B cell (primary cell): ENCODE measurements around the gene DLX3. TPM values are rescaled to one million over a fixed set of nuclear protein-coding genes. Genes with fewer than 3 reads are reported as not detected.

Source experiments
- ATAC-seq: fragments of 200-7000 bp; cut with Tn5 transposase; one replicate; pipeline ENCODE4 v1.10.0; 2021; ENCODE audit warnings: low read depth, mild to moderate bottlenecking, moderate number of reproducible peaks, moderate library complexity
- CTCF ChIA-PET: fragments of 350-600 bp; sonication (Branson Sonifier 250); formaldehyde crosslinking; loops from one replicate; lab custom pipeline; 2021; ENCODE audit warnings: antibody characterized with exemption, inconsistent platforms; lab: Charles Lee
- POLR2A ChIA-PET: fragments of 350-600 bp; sonication (Branson Sonifier 250); formaldehyde crosslinking; loops from one replicate; lab custom pipeline; 2021; ENCODE audit warnings: antibody characterized with exemption; lab: Charles Lee
- DNase-seq: peaks from one replicate; pipeline ENCODE4 v3.0.0; 2013
- H2AFZ ChIP-seq: 2 replicates; pipeline ENCODE4 v1.6.1; 2012; ENCODE audit warnings: mild to moderate bottlenecking, low read depth, low read length; ENCODE audit not compliant: insufficient read depth, poor library complexity, severe bottlenecking
- H3K27ac ChIP-seq, 2 donors: 1 replicate in 1 of 2; 2 replicates in 1 of 2; pipeline ENCODE4 v1.5.1; 2012 to 2013; ENCODE audit warnings: low read length in 2 of 2, mild to moderate bottlenecking in 2 of 2, moderate library complexity in 1 of 2
- H3K27me3 ChIP-seq, 4 experiments: fragments of 200-600 bp in 1 of 4; sonication (generic) in 1 of 4; replicated peaks in 1 of 4; 1 replicate in 2 of 4; 2 replicates in 2 of 4; pipeline versions ENCODE4 v1.6.1 to v1.7.0; 2013 to 2016; ENCODE audit warnings: low read length in 3 of 4, mild to moderate bottlenecking in 2 of 4, mixed read lengths in 1 of 4, moderate library complexity in 1 of 4; ENCODE audit not compliant: insufficient read depth in 4 of 4, control insufficient read depth in 3 of 4; ENCODE audit errors: control extremely low read depth in 1 of 4
- H3K36me3 ChIP-seq, 2 experiments: replicated peaks in 1 of 2; 1 replicate in 1 of 2; 2 replicates in 1 of 2; pipeline versions ENCODE4 v1.6.1 to v1.7.1; 2013; ENCODE audit warnings: low read length in 1 of 2; ENCODE audit not compliant: insufficient read depth in 2 of 2, control insufficient read depth in 1 of 2; ENCODE audit errors: control extremely low read depth in 1 of 2, extremely low read depth in 1 of 2
- H3K4me1 ChIP-seq, 2 donors: fragments of 200-600 bp in 1 of 2; sonication (generic) in 1 of 2; 1 replicate in 1 of 2; 2 replicates in 1 of 2; pipeline versions ENCODE4 v1.5.1 to v1.6.1; 2013 to 2017; ENCODE audit warnings: low read length in 2 of 2; ENCODE audit not compliant: control insufficient read depth in 2 of 2, insufficient read depth in 2 of 2
- H3K4me2 ChIP-seq: replicated peaks from 2 replicates; pipeline ENCODE3; 2012; ENCODE audit warnings: mild to moderate bottlenecking, low read depth, low read length; ENCODE audit not compliant: poor library complexity, severe bottlenecking
- H3K4me3 ChIP-seq, 5 experiments: fragments of 200-600 bp in 1 of 5; sonication (generic) in 1 of 5; 1 replicate in 3 of 5; 2 replicates in 2 of 5; pipeline versions ENCODE4 v1.5.1 to v1.7.0; 2011 to 2016; ENCODE audit warnings: low read length in 4 of 5, mild to moderate bottlenecking in 4 of 5, low read depth in 2 of 5, control low read depth in 1 of 5, moderate library complexity in 1 of 5; ENCODE audit not compliant: insufficient read depth in 1 of 5; ENCODE audit errors: control extremely low read depth in 1 of 5, extremely low read depth in 1 of 5
- H3K79me2 ChIP-seq: fragments of 200-600 bp; sonication (generic); one replicate; pipeline ENCODE4 v1.6.0; 2016; ENCODE audit warnings: low read length; ENCODE audit not compliant: control insufficient read depth, insufficient read depth
- H3K9ac ChIP-seq: fragments of 200-600 bp; sonication (generic); 2 replicates; pipeline ENCODE4 v1.6.1; 2017; ENCODE audit warnings: mild to moderate bottlenecking, low read length, moderate library complexity
- H3K9me3 ChIP-seq, 3 donors: one replicate each; pipeline versions ENCODE4 v1.6.1 to v1.7.1; 2013; ENCODE audit warnings: low read length in 2 of 3; ENCODE audit not compliant: control insufficient read depth in 2 of 3, insufficient read depth in 1 of 3; ENCODE audit errors: control extremely low read depth in 1 of 3
- H4K20me1 ChIP-seq: 2 replicates; pipeline ENCODE4 v1.6.0; 2012; ENCODE audit warnings: mild to moderate bottlenecking, low read length; ENCODE audit not compliant: insufficient read depth, control insufficient read depth, poor library complexity, severe bottlenecking
- H3K27ac Mint-ChIP-seq: one replicate; pipeline ENCODE4 v1.8.0; 2021; ENCODE audit warnings: mixed read lengths
- H3K27me3 Mint-ChIP-seq: one replicate; pipeline ENCODE4 v1.8.0; 2021; ENCODE audit warnings: mixed read lengths
- H3K4me1 Mint-ChIP-seq: one replicate; pipeline ENCODE4 v1.8.0; 2021; ENCODE audit warnings: mixed read lengths
- H3K4me3 Mint-ChIP-seq: one replicate; pipeline ENCODE4 v1.8.0; 2021; ENCODE audit warnings: mixed read lengths
- H3K9me3 Mint-ChIP-seq: one replicate; pipeline ENCODE4 v1.8.0; 2022; ENCODE audit warnings: mixed read lengths; ENCODE audit not compliant: insufficient read depth
- CTCF ChIP-seq: fragments of 200-600 bp; IDR thresholded peaks from one replicate; pipeline ENCODE4 v1.8.0; 2022; ENCODE audit warnings: antibody characterized with exemption, mild to moderate bottlenecking
- EZH2 ChIP-seq: IDR thresholded peaks from 2 replicates; pipeline ENCODE4 v1.6.1; 2012; ENCODE audit warnings: borderline replicate concordance, low read depth, mild to moderate bottlenecking, moderate library complexity, low read length; ENCODE audit not compliant: insufficient read depth, poor library complexity, severe bottlenecking
- WGBS: methylation state at CpG from one replicate; pipeline ENCODE4 v1.1.5; 2013; ENCODE audit warnings: missing lambda C conversion rate; ENCODE audit not compliant: insufficient coverage; 5-methylcytosine and 5-hydroxymethylcytosine counted together
- intact Hi-C: fragments of 100-400 bp; cut with micrococcal nuclease; formaldehyde crosslinking; loops from one replicate; pipeline ENCODE4 v1.10.0; 2022
- polyA plus RNA-seq: library from polyadenylated mRNA; depleted of rRNA; stranded (reverse); fragments of >200 nt; gene quantifications from 2 replicates; pipeline ENCODE4 v1.2.3, GENCODE V29; 2012
- total RNA-seq, 2 donors: library from RNA; stranded (reverse); fragments of 120-200 nt in 1 of 2; gene quantifications; 1 replicate in 1 of 2; 2 replicates in 1 of 2; pipeline versions ENCODE4 v1.2.3 to v1.2.4, GENCODE V29; 2013 to 2022

The DLX3 gene
- total and polyA plus RNA-seq, 2 donors (not counting 1 experiment from before 2014, with no cell fraction given) = not detected

- H3K4me2 ChIP-seq = peak overlapping the region; percentile 99
- intact Hi-C loops = no loop called here
- no peak overlapping the region for H3K27ac ChIP-seq
- WGBS = 1% methylated on average over 64 of the region's 64 CpGs
- Mint-ChIP-seq H3K4me3 (peak overlapping the region; percentile 91), H3K9me3 (no peaks in the 10 kb centered on the region), H3K27me3 (peaks cover 78% of the 10 kb centered on the region), H3K4me1 (peaks cover 46% of the 10 kb centered on the region), H3K27ac (peak overlapping the region; percentile 32)
- H3K4me3 ChIP-seq = peak overlapping the region; percentile 41 to 89 (median 62)
- peaks cover 0 to 54% (median 0%) of the 10 kb centered on the region in 3 donors for H3K9me3 ChIP-seq
- peaks cover 62 to 73% of the 10 kb centered on the region in 2 donors for H3K4me1 ChIP-seq
- ATAC-seq (peak; percentile 69), DNase-seq (peak; percentile 75)
- H3K27me3 ChIP-seq = peaks cover 0 to 95% (median 75%) of the 10 kb centered on the region in 4 experiments
- peak overlapping the region; percentile 79 for H2AFZ ChIP-seq
- POLR2A ChIA-PET = no interaction called here
- CTCF ChIA-PET = interaction anchor here (1.6 kb wide), 1 partner anchor 28 kb away, joined by 3 read pairs; no protein-coding TSS in a partner anchor
- H3K9ac ChIP-seq = peak overlapping the region; percentile 78
- H3K36me3 ChIP-seq = no peaks in the 10 kb centered on the region
- no peaks in the 10 kb centered on the region for H3K79me2 ChIP-seq
- TF ChIP-seq EZH2 (no peak), CTCF (no peak)
- no peaks in the 10 kb centered on the region for H4K20me1 ChIP-seq
Observed at GRCh38 chr17:49968405-49969133, 26.5 kb downstream of the DLX3 start.
